Ishikawa (cell line): ENCODE measurements around the gene CDH23.
A peak's percentile ranks its signal among the peaks of the same experiment; 100 is the strongest.

Source experiments
- CEBPB ChIP-seq: IDR thresholded peaks from 2 replicates; pipeline ENCODE4 v1.6.1; 2012
- CREB1 ChIP-seq: IDR thresholded peaks from 2 replicates; pipeline ENCODE4 v1.6.1; 2012; ENCODE audit warnings: low read depth
- EGR1 ChIP-seq: IDR thresholded peaks from 2 replicates; pipeline ENCODE4 v1.6.1; 2012
- EP300 ChIP-seq: IDR thresholded peaks from 2 replicates; pipeline ENCODE4 v1.6.1; 2012; ENCODE audit warnings: borderline replicate concordance
- FOXM1 ChIP-seq: IDR thresholded peaks from 2 replicates; pipeline ENCODE4 v1.6.1; 2012; ENCODE audit warnings: low read depth, borderline replicate concordance
- MAX ChIP-seq: IDR thresholded peaks from 2 replicates; pipeline ENCODE4 v1.6.1; 2012
- NFIC ChIP-seq: IDR thresholded peaks from 2 replicates; pipeline ENCODE4 v1.6.1; 2012
- RAD21 ChIP-seq: IDR thresholded peaks from 2 replicates; pipeline ENCODE4 v1.6.1; 2012; ENCODE audit warnings: low read depth
- REST ChIP-seq: IDR thresholded peaks from 2 replicates; pipeline ENCODE4 v1.6.1; 2012; ENCODE audit warnings: low read depth, mild to moderate bottlenecking
- TAF1 ChIP-seq: IDR thresholded peaks from 2 replicates; pipeline ENCODE4 v1.6.1; 2012; ENCODE audit warnings: low read depth, mild to moderate bottlenecking
- TCF12 ChIP-seq: IDR thresholded peaks from 2 replicates; pipeline ENCODE4 v1.6.1; 2012; ENCODE audit warnings: low read depth
- TEAD4 ChIP-seq: IDR thresholded peaks from 2 replicates; pipeline ENCODE4 v1.6.1; 2012
- USF1 ChIP-seq: IDR thresholded peaks from 2 replicates; pipeline ENCODE4 v1.6.1; 2012
- YY1 ChIP-seq: IDR thresholded peaks from 2 replicates; pipeline ENCODE4 v1.6.1; 2012; ENCODE audit warnings: low read depth
- ZBTB7A ChIP-seq: IDR thresholded peaks from 2 replicates; pipeline ENCODE4 v1.6.1; 2012; ENCODE audit warnings: low read depth

CDH23 gene

GRCh38 chr10:71663311-71663710 is 266.6 kb downstream of the CDH23 start:
- TF ChIP-seq TAF1 (no peak), USF1 (no peak), REST (no peak), NFIC (no peak), RAD21 (no peak), ZBTB7A (no peak), EGR1 (no peak), TCF12 (no peak), CEBPB (no peak), EP300 (no peak), YY1 (no peak)

- TF ChIP-seq TEAD4 (no peak), FOXM1 (no peak), EP300 (no peak), YY1 (no peak), TCF12 (no peak), EGR1 (no peak), MAX (no peak), REST (no peak), TAF1 (no peak), CEBPB (no peak), CREB1 (no peak), ZBTB7A (no peak), USF1 (no peak), RAD21 (no peak), NFIC (no peak)
Observed at GRCh38 chr10:71664585-71664984, 267.9 kb downstream of the CDH23 start.

- no peak for TF ChIP-seq YY1
- TF ChIP-seq FOXM1, result no peak
- no peak for TF ChIP-seq CREB1
- no peak for TF ChIP-seq CEBPB
- no peak for TF ChIP-seq EP300
Observed at GRCh38 chr10:71665456-71665855, 268.7 kb downstream of the CDH23 start.

- TF ChIP-seq USF1 (no peak; the same call in 1 of the 2 replicates), EGR1 (peak; percentile 49; the same call in 1 of the 2 replicates), TAF1 (no peak), TCF12 (peak; percentile 34; the same call in 1 of the 2 replicates), CEBPB (no peak), CREB1 (no peak), MAX (peak; percentile 36; the same call in 1 of the 2 replicates)
Observed at GRCh38 chr10:71666639-71667386, 270.1 kb downstream of the CDH23 start.

GRCh38 chr10:71667387-71667752 is 270.6 kb downstream of the CDH23 start:
- TF ChIP-seq MAX (no peak), NFIC (no peak), ZBTB7A (no peak), REST (no peak), EGR1 (no peak), CREB1 (no peak), USF1 (no peak), FOXM1 (no peak), EP300 (no peak), TEAD4 (no peak), TAF1 (no peak), CEBPB (no peak), RAD21 (no peak), TCF12 (no peak), YY1 (no peak)
